ENCODE data around the gene MISP. TPM values are rescaled to one million over a fixed set of nuclear protein-coding genes. Genes with fewer than 3 reads are reported as not detected.

MISP gene
- total and polyA plus RNA-seq, 9 of the 15 experiments (the other 6 are each of a cell fraction or from before 2014, with no cell fraction given), result 0.04 to 0.29 (median 0.05) TPM; not detected in 5

GRCh38 chr19:796692-797527 is 46.0 kb downstream of the MISP start, which contains the start of gene PTBP1 (continued):
- TF ChIP-seq ZZZ3 (IDR thresholded peaks at IDR 0.05) (no peak), NCOR1 (IDR thresholded peaks at IDR 0.05) (no peak; the same call in 1 of the 2 replicates), XRCC5 (IDR thresholded peaks at IDR 0.05; ENCODE audit: low read depth, low read length) (peak; percentile 88; the same call in 1 of the 2 replicates), HNRNPH1 (optimal IDR thresholded peaks at IDR 0.05; ENCODE audit: low read depth, low read length) (no peak), ATF1 (CRISPR knock-in tag; IDR thresholded peaks at IDR 0.05) (no peak), ATF1 (tag; IDR thresholded peaks at IDR 0.05) (peak; percentile 95), ZNF407 (IDR thresholded peaks at IDR 0.05; ENCODE audit: low read depth) (peak; percentile 63; the same call in 1 of the 2 replicates), SMAD3 (CRISPR knock-in tag; conservative IDR thresholded peaks at IDR 0.05) (0 out of 2 replicates have a peak, but pooled peaks have one; percentile 32), HNRNPLL (IDR thresholded peaks at IDR 0.05; ENCODE audit: low read depth, low read length, poor library complexity, severe bottlenecking) (peak; percentile 57), ZNF584 (CRISPR knock-in tag; IDR thresholded peaks at IDR 0.05; ENCODE audit: low read depth) (peak; percentile 89), ZNF133 (CRISPR knock-in tag; IDR thresholded peaks at IDR 0.05) (no peak), TRIM28 (IDR thresholded peaks at IDR 0.05) (no peak), KDM1A (IDR thresholded peaks at IDR 0.05) (no peak), ZNF785 (CRISPR knock-in tag; IDR thresholded peaks at IDR 0.05) (no peak), PTBP1 (IDR thresholded peaks at IDR 0.05; ENCODE audit: low read depth, low read length) (no peak), NCOA4 (IDR thresholded peaks at IDR 0.05; ENCODE audit: partially characterized antibody) (no peak), RBM34 (IDR thresholded peaks at IDR 0.05; ENCODE audit: borderline replicate concordance, insufficient read depth, low read length) (no peak)
- TF ChIP-seq, protein P1, sequence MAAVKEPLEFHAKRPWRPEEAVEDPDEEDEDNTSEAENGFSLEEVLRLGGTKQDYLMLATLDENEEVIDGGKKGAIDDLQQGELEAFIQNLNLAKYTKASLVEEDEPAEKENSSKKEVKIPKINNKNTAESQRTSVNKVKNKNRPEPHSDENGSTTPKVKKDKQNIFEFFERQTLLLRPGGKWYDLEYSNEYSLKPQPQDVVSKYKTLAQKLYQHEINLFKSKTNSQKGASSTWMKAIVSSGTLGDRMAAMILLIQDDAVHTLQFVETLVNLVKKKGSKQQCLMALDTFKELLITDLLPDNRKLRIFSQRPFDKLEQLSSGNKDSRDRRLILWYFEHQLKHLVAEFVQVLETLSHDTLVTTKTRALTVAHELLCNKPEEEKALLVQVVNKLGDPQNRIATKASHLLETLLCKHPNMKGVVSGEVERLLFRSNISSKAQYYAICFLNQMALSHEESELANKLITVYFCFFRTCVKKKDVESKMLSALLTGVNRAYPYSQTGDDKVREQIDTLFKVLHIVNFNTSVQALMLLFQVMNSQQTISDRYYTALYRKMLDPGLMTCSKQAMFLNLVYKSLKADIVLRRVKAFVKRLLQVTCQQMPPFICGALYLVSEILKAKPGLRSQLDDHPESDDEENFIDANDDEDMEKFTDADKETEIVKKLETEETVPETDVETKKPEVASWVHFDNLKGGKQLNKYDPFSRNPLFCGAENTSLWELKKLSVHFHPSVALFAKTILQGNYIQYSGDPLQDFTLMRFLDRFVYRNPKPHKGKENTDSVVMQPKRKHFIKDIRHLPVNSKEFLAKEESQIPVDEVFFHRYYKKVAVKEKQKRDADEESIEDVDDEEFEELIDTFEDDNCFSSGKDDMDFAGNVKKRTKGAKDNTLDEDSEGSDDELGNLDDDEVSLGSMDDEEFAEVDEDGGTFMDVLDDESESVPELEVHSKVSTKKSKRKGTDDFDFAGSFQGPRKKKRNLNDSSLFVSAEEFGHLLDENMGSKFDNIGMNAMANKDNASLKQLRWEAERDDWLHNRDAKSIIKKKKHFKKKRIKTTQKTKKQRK (IDR thresholded peaks at IDR 0.05; ENCODE audit: borderline replicate concordance, low read depth, low read length), result peak; percentile 88
